ENCODE results near the gene FGD2. TPM values are rescaled to one million over a fixed set of nuclear protein-coding genes. Genes with fewer than 3 reads are reported as not detected.
A peak's percentile ranks its signal among the peaks of the same experiment; 100 is the strongest.

The FGD2 gene
- total RNA-seq, 1 donor from 2014 or later: 0.10 TPM

DNA sequence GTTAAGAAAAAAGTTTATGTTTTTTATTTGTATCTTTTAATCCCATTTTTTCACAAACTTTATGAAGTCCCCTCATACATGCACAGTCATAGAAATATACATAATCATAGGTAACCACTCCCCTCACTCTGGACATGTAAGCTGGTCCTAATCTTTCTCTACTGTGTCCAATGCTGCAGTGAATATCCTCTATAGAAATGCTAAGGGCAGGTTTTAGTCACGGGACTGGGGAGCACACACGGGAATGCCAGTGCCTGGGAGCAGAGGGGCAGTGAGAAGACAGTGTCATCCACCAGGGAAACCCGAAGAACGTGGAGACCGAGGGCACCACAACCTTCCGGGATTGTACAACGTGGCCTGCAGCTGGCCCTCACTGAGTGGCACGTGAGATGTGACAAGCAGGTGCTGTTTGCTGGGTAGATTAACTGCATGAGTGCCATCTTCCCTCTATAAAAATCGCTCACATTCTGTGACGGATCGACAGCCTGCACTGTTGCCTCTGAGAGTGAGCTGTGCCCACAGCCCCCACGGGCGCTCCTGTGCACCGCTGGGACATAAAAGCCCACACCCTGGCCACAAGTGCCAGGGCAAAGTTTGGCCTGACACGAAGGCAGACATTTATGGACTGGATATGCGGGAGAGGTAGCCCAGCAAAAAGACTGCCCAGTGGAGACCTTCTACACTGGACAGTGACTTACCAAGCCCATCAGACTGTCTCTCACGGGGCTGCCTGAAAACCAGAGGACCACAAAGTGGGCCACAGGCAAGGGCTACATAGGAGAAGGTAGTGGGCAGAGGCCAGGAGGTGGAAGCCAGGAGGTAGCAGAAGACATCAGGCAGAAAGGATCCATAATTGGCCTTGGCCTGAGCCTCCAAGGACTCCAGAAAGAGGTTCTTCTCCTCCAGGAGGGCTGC is 63.2 kb downstream of the FGD2 start:
- no peaks in the 10 kb centered on the region for H3K27me3 Mint-ChIP-seq
- H3K4me3 Mint-ChIP-seq: no peak overlapping the region
- no peak overlapping the region for H3K27ac Mint-ChIP-seq
- H3K4me1 Mint-ChIP-seq (ENCODE audit: unreplicated experiment): peaks cover 20% of the 10 kb centered on the region
- TF ChIP-seq, protein P1, sequence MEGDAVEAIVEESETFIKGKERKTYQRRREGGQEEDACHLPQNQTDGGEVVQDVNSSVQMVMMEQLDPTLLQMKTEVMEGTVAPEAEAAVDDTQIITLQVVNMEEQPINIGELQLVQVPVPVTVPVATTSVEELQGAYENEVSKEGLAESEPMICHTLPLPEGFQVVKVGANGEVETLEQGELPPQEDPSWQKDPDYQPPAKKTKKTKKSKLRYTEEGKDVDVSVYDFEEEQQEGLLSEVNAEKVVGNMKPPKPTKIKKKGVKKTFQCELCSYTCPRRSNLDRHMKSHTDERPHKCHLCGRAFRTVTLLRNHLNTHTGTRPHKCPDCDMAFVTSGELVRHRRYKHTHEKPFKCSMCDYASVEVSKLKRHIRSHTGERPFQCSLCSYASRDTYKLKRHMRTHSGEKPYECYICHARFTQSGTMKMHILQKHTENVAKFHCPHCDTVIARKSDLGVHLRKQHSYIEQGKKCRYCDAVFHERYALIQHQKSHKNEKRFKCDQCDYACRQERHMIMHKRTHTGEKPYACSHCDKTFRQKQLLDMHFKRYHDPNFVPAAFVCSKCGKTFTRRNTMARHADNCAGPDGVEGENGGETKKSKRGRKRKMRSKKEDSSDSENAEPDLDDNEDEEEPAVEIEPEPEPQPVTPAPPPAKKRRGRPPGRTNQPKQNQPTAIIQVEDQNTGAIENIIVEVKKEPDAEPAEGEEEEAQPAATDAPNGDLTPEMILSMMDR (conservative IDR thresholded peaks at IDR 0.05): no peak
- no peak for DNase-seq (ENCODE audit: extremely low spot score, unreplicated experiment)
- H3K9me3 Mint-ChIP-seq: no peaks in the 10 kb centered on the region
- no peaks in the 10 kb centered on the region for H3K36me3 Mint-ChIP-seq

DNA sequence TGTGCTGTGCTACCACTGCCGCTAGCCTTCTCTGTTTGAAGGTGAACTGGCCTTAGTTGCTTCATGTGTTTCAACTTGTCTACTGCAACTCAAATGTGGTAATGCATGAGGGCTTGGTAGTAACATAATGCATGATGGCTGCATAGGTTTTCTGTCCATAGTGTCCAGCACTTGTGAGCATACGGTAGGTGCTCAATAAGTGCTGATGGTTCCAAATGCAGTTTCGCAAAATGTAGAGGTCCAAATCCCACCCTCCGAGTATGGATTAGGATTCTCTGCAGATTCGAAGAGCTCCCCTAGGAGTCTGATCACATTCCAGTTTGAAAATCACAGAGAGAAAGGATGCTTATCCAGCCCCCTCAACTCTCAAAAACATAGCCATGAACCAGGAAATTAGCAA is 64.2 kb downstream of the FGD2 start:
- Mint-ChIP-seq H3K27me3 (no peaks in the 10 kb centered on the region), H3K9me3 (no peaks in the 10 kb centered on the region), H3K4me1 (ENCODE audit: unreplicated experiment) (peaks cover 20% of the 10 kb centered on the region), H3K4me3 (no peak overlapping the region), H3K36me3 (no peaks in the 10 kb centered on the region), H3K27ac (no peak overlapping the region)
- TF ChIP-seq, protein P1 (conservative IDR thresholded peaks at IDR 0.05): no peak
- DNase-seq (ENCODE audit: extremely low spot score, unreplicated experiment): no peak

GRCh38 chr6:37072526-37072925 is 67.1 kb downstream of the FGD2 start:
- Mint-ChIP-seq H3K9me3 (no peaks in the 10 kb centered on the region), H3K36me3 (no peaks in the 10 kb centered on the region), H3K4me1 (ENCODE audit: unreplicated experiment) (peaks cover 23% of the 10 kb centered on the region), H3K4me3 (no peak overlapping the region), H3K27ac (no peak overlapping the region), H3K27me3 (no peaks in the 10 kb centered on the region)
- TF ChIP-seq, protein P1 (conservative IDR thresholded peaks at IDR 0.05): no peak
- DNase-seq (ENCODE audit: extremely low spot score, unreplicated experiment): no peak

DNA sequence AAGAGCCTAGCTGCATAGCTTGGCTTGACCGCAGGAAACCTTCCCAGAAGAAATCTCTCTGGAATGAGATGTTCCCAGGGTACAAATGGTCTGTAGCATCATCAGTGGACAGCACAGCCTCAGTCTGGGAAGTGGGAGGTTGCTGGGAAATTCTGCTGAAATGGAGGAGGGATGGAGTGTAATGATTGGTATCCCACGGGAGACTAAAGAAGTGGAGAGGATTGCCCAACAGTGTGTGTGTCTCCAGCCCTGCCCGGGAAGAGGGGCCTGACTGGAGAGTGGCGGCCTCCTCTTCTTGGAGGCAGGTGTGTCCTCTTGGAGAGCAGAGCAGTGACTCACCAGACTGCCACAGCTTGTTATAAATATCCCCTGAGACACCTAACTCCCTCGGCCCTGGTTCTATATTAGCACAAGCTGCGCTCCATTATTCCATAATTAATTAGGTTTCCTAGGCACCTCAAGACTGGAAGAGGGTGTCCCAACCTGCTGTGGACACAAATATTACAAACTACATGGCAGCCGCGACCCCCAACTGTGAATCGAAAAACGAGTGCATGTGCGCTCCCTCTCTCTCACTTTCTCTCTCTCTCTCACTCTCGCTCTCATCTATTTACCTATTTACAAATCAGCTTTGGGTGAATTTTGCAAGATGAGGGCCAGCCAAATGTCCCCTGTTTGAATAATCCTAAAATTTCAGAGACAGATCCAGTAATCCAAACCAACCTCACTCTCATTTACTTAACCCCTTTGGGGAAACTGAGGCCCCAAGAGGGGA is 68.8 kb downstream of the FGD2 start:
- H3K4me3 Mint-ChIP-seq: no peak overlapping the region
- H3K9me3 Mint-ChIP-seq: no peaks in the 10 kb centered on the region
- TF ChIP-seq, protein P1 (conservative IDR thresholded peaks at IDR 0.05): no peak
- H3K36me3 Mint-ChIP-seq: no peaks in the 10 kb centered on the region
- no peaks in the 10 kb centered on the region for H3K27me3 Mint-ChIP-seq
- no peak overlapping the region for H3K27ac Mint-ChIP-seq
- peaks cover 27% of the 10 kb centered on the region for H3K4me1 Mint-ChIP-seq (ENCODE audit: unreplicated experiment)
- no peak for DNase-seq (ENCODE audit: extremely low spot score, unreplicated experiment)

DNA sequence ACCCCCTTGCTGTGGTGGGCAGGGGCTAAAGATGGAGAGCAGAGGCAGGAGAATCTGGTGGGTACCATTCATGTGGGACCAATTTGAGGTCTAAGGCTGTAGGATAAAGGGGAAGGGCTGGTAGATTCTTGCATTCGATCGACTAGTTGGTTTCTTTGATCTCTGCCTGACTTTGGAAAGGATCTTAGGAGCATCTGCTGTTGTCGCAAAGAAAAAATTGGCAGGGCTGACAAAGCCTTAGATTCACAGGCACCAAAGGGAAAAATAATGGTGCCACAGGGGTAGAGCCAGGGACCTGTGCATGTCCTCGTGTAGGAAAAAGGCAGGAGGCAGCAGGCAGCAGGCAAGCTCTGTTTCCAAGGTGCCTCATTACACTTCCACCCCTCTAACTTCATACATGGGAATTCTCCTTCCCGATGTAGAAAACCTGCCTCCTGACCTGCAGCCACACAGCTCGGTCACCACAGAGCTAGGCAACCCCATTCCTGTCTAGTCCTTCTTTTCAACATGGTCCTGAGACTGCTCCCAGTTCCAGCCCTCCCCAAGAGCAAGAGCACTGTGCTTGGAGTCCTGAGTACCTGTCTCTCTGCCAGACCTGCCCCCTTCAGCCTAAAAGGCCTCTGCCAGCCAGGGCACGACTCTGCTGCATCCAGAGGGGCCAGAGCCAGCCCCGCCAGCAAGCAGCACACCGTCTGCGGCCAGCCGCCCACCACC is 71.9 kb downstream of the FGD2 start:
- Mint-ChIP-seq H3K4me3 (peak overlapping the region; percentile 49), H3K27ac (peak overlapping the region; percentile 74), H3K27me3 (no peaks in the 10 kb centered on the region), H3K36me3 (no peaks in the 10 kb centered on the region), H3K9me3 (no peaks in the 10 kb centered on the region), H3K4me1 (ENCODE audit: unreplicated experiment) (peaks cover 21% of the 10 kb centered on the region)
- TF ChIP-seq, protein P1 (conservative IDR thresholded peaks at IDR 0.05): no peak
- DNase-seq (ENCODE audit: extremely low spot score, unreplicated experiment): no peak
